Activated naive CD4-positive, alpha-beta T cell treated with anti-CD3 and anti-CD28 coated beads, Interleukin-2, amount 50 U/mL, for 72 hours (primary cell): ENCODE measurements around the gene KLRF1. TPM values are rescaled to one million over a fixed set of nuclear protein-coding genes. Genes with fewer than 3 reads are reported as not detected.

Experiments used
- ATAC-seq, 2 donors: fragments of 150-1000 bp; cut with Tn5 transposase; 2 replicates each; pipeline ENCODE4 v1.10.0; 2021; ENCODE audit warnings: mild to moderate bottlenecking in 2 of 2, moderate library complexity in 2 of 2
- DNase-seq, 2 donors: peaks; one replicate each; pipeline ENCODE4 v3.0.0; 2021 to 2022; ENCODE audit warnings: low spot score in 2 of 2
- H3K27ac Mint-ChIP-seq, 2 donors: one replicate each; pipeline ENCODE4 v1.8.0; 2022; ENCODE audit warnings: mild to moderate bottlenecking in 2 of 2, mixed read lengths in 2 of 2
- H3K36me3 Mint-ChIP-seq, 2 donors: one replicate each; pipeline ENCODE4 v1.8.0; 2022; ENCODE audit warnings: mixed read lengths in 2 of 2
- H3K9me3 Mint-ChIP-seq, 2 donors: one replicate each; pipeline ENCODE4 v1.8.0; 2022; ENCODE audit warnings: mixed read lengths in 2 of 2
- total RNA-seq, 2 donors: library from RNA; stranded (reverse); gene quantifications; one replicate each; pipeline ENCODE4 v1.2.3, GENCODE V29; 2022

The KLRF1 gene
- total RNA-seq, 2 donors from 2014 or later = 0.45 TPM; not detected in 1

DNA sequence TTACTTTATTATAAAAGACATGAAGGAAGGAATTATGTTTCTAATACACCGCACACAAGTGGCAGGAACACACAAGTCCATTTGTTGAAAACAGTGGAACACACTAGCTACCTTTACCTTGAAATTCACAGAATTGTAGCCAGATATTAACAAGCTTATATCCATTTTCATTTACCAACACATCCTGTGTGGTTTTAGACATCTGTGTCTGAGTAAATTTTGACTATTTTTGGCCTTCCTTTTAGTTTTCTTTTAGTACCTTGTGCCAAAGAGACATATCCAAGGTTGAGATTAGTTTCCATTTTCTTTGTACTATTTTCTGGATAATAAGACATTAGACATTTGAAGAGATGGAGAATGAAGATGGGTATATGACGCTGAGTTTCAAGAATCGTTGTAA is 54.0 kb downstream of the KLRF1 start, which contains the start of gene KLRF2:
KLRF2 (plus strand) TSS at position 244 of the 400 bp plus-strand sequence; CDS start at position 351, 107 bp downstream.
- no peak within 1 kb of the TSS for H3K27ac Mint-ChIP-seq
- H3K36me3 Mint-ChIP-seq = no peaks in the 10 kb centered on the region
- no peak for ATAC-seq

DNA sequence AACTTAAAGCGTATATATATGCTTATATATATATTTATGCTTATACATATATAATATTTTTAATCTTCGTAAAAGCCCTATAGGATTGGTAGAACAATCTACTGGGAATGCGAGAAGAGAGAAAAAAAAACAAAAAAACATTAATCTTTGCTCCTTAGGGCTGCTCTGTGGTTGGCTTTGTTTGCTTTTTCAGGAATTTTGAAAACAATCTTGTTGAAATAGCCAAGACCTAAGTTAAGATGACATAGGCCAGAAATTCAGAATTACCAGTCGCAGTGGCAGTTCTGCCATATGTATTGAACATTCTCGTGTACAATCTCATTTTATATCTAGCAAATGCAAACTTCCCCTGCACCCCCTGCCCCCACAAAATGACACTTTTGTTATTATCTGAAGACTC is 54.7 kb downstream of the KLRF1 start:
- no peaks in the 10 kb centered on the region for H3K9me3 Mint-ChIP-seq
- DNase-seq = no peak
- H3K27ac Mint-ChIP-seq = no peak overlapping the region
- H3K36me3 Mint-ChIP-seq = no peaks in the 10 kb centered on the region
- no peak for ATAC-seq

More for the DNA sequence above, 54.0 kb downstream of the KLRF1 start, which contains the start of gene KLRF2:
- DNase-seq = no peak
- H3K9me3 Mint-ChIP-seq = no peaks in the 10 kb centered on the region

DNA sequence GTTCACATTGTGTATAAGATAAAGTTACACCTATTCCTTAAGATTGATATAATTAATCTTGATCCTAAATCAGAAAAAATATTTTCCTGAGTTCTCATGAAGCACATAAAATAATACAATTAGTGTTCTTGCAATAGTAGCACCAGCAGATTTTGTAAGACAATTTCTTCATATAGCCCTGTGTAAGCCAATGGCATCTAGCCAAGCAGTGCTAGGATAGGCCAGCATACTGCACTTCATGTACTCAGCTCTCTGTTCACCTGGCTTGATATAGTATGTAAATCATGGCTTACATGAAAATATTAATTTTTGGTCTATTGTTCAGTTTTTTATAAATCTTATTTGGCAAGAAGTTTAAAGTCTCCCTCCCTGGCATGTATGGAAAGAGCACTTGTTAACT is 55.9 kb downstream of the KLRF1 start:
- Mint-ChIP-seq H3K36me3 (no peaks in the 10 kb centered on the region), H3K9me3 (no peaks in the 10 kb centered on the region), H3K27ac (no peak overlapping the region)
- no peak for DNase-seq
- no peak for ATAC-seq

DNA sequence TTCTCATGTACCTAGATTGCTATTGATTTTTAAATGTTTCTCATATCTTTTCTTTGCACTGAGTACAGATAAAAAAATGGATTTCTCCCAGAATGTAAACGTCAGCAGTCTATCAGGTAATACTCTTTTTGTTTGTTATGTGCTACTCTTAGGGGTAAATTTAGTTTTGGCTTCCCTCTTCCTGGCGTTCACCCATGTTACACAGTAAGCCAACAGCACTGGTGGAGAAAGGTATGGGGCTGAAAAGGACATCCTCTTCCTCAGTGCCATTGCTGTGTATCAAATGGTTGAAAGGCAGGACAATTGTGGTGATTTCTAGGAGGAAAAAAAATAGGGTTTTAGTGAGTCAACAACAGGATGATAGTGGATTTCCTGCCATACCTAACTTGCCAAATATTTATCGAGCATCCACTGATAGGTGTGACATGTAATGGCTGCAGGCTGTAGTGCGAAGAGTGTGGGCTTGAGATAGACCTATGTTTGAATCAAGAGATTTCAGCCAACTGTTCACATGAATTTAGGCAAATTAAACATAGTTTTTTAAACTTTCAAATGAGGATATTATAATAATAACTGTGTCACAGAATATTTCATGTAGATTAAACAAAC is 61.5 kb downstream of the KLRF1 start:
- no peak for DNase-seq
- ATAC-seq = no peak
- Mint-ChIP-seq H3K9me3 (no peaks in the 10 kb centered on the region), H3K27ac (no peak overlapping the region), H3K36me3 (no peaks in the 10 kb centered on the region)

Other genes starting within 250 kb of the KLRF1 start
- under 1 TPM in 1 of 2 donors, not detected in 1; 0.46 TPM for gene KLRB1, start 219.6 kb upstream of the KLRF1 start, total RNA-seq
- gene CLEC2D, start 157.8 kb upstream of the KLRF1 start, total RNA-seq = 100 to 1,000 TPM; 182 to 270 TPM
- gene CLECL1, start 94.4 kb upstream of the KLRF1 start, total RNA-seq = 1 to 10 TPM; 3.0 to 7.6 TPM
- 10 to 100 TPM; 72.7 to 91.1 TPM for gene CD69, start 66.6 kb upstream of the KLRF1 start, total RNA-seq
- 10 to 100 TPM; 15.0 to 42.0 TPM for gene CLEC2B, start 41.9 kb downstream of the KLRF1 start, total RNA-seq
- not detected for gene KLRF2, start 54.0 kb downstream of the KLRF1 start, total RNA-seq
- gene CLEC2A, start 104.9 kb downstream of the KLRF1 start, total RNA-seq = not detected
- gene CLEC12A, start 143.9 kb downstream of the KLRF1 start, total RNA-seq = under 1 TPM in 1 of 2 donors, not detected in 1; 0.93 TPM
- gene CLEC1B, start 171.6 kb downstream of the KLRF1 start, total RNA-seq = not detected
- not detected for gene CLEC12B, start 183.1 kb downstream of the KLRF1 start, total RNA-seq
- gene CLEC9A, start 203.2 kb downstream of the KLRF1 start, total RNA-seq = not detected